Fibroblast of skin of left biceps (primary cell): ENCODE measurements around the gene A4GALT.
"Not testable (repeated sequence)": the region's sequence is repeated elsewhere in the genome, so short reads cannot be mapped to it uniquely, and the experiment has no call there.

Experiments used
- DNase-seq, 2 experiments: peaks; one replicate each; pipeline ENCODE4 v3.0.0-alpha.2; 2013; ENCODE audit warnings: low read depth in 2 of 2

The A4GALT gene

GRCh38 chr22:42720263-42721044, at the start of gene A4GALT:
TSS of gene A4GALT (minus strand) at chr22:42720870. CDS start at chr22:42693951, 26,919 bp downstream.
- DNase-seq = no peak

- DNase-seq = no peak
These were observed 49.7 kb upstream of the A4GALT start for GRCh38 chr22:42770448-42770726.

GRCh38 chr22:42769574-42770447, 49.1 kb upstream of the A4GALT start:
- DNase-seq = peak in 1 of 2 experiments; percentile 32

- DNase-seq = no peak
These were observed 48.5 kb upstream of the A4GALT start for GRCh38 chr22:42769238-42769573.

GRCh38 chr22:42768385-42769035, 47.8 kb upstream of the A4GALT start:
- DNase-seq = no peak

DNA sequence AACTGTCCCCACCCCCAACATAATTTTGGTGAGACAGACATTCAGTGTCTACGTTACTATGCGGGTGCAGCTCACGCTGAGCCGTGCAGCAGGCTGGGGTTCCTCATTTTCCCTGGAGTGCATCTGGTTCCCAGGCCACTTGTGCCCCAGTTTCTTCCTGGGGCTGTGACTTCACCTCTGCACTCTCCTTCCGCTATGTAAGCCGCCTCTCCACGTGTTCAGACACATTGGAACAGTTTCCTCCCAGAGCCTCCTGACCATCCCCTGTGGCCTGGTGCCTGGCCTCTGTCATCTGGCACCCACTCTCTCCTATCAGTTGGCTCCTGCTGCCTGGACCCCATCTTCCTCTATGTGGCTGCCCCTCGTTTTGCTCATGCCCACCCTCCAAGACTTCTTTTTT, 46.2 kb upstream of the A4GALT start:
- no peak for DNase-seq

- no peak for DNase-seq
These were observed 44.3 kb upstream of the A4GALT start for GRCh38 chr22:42764895-42765363.

- no peak for DNase-seq
These were observed 43.4 kb upstream of the A4GALT start for GRCh38 chr22:42763965-42764480.

- DNase-seq = no peak
These were observed 40.3 kb upstream of the A4GALT start for GRCh38 chr22:42760806-42761565.

- no peak for DNase-seq
These were observed 38.4 kb upstream of the A4GALT start for GRCh38 chr22:42758931-42759629.

GRCh38 chr22:42755553-42755952, 34.9 kb upstream of the A4GALT start:
- DNase-seq = peak; percentile 55 to 57

DNA sequence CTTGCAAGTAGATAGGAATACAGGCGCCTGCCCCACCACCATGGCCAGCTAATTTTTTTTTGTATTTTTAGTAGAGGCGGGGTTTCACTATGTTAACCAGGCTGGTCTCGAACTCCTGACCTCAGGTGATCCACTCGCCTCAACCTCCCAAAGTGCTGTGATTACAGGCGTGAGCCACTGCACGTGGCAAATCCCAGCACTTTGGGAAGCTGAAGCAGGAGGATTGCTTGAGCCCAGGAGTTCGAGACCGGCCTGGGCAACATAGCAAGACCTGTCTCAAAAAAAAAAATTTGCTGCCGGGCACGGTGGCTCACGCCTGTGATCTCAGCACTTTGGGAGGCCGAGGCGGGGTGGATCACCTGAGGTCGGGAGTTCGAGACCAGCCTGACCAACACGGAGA, 34.5 kb upstream of the A4GALT start:
- DNase-seq = not testable (repeated sequence)

- DNase-seq = no peak
These were observed 34.0 kb upstream of the A4GALT start for GRCh38 chr22:42754658-42755057.

DNA sequence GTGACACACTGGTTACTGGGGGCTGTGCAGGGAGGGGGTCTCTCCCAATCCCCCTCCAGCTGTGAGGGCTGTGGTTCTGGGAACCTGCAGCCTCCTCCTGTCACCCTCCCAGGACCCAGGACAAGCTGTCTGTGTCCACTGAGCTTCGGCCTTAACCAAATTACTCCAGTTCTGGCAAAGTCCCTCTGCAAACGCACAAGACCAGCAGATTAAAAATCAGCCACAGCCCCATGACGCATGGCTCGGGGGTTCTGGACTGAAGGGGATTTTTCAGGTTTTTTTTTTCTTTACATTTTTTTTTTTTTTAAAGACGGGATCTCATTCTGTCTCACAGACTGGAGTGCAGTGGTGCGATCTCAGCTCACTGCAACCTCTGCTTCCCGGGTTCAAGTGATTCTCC, 32.2 kb upstream of the A4GALT start:
- DNase-seq = no peak

DNA sequence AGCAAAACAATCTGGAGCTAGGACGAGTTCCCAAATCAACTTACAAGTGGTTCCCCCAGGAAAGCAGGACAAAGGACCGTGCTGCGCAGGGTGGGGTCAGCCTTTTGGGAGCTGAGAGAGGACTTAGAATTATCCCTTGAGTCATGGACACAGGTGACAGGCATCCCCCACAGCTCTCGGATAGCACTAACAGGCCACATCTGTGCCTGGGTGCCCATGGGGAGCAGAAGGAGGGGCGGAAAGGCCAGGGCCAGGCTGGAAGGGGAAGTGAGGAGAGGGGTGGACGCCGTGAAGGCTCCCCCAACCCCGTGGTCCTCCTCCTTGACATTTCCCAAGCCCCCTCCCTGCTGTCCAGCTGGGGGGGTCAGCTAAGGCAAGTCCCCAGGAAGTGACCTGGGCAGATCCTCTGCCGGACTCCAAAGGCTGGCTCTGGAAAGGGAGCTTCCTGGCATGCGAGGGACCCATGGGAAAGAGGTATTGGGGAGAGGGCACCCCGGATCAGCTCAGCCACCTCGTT, 31.6 kb upstream of the A4GALT start:
- no peak for DNase-seq

GRCh38 chr22:42750421-42750820, 29.8 kb upstream of the A4GALT start:
- DNase-seq = not testable (repeated sequence)

GRCh38 chr22:42747701-42748513, 27.2 kb upstream of the A4GALT start:
- DNase-seq = peak; percentile 42 to 49

DNA sequence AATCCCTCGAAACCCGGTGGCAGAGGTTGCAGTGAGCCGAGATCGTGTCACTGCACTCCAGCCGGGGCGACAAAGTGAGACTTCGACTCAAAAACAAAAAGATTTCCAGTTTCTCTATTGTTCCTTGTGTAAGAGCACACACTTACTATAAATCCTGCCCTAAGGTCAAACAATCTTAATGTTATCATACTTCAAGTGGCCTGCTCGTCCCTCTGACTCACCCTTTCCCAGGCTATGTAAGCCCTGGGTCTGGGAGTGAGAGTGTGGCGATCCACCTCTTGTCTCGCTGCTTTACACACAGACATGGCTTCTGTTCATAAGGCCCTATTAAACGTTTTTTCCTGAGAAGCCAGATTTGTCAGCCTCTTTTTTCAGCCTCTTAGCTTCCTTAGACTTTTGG, 24.4 kb upstream of the A4GALT start:
- DNase-seq = no peak

DNA sequence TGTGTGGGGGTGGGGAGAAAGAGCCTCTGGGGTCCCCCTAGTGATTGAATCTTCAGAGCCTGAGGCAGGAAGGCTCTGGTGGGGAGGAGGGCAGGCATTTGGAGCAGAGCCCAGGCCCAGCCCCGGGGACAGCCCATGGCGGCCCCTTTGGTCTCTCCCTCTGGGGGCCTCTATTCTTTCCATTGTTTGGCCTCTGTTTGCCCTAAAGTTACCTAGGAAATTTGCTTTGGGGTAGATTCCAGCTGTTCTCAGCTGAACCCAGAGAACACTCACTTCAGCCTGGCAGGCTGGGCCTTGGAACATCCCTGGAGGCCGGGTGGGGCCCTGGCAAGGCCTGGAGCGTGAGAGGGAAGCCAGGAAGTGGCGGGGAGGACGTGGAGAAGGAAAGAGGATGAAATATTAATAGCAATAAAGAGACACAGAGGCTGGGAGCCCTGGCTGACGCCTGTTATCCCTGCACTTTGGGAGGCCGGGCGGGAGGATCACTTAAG, 22.9 kb upstream of the A4GALT start:
- DNase-seq = peak; percentile 57

GRCh38 chr22:42742940-42743339, 22.3 kb upstream of the A4GALT start:
- no peak for DNase-seq
